Panc1 (cell line): ENCODE measurements around the gene SNAP47.

Source experiments
- POLR2AphosphoS5 ChIP-seq: IDR thresholded peaks from 2 replicates; pipeline ENCODE4 v1.6.1; 2012; ENCODE audit warnings: mild to moderate bottlenecking, low read depth, low read length, moderate library complexity
- SIN3A ChIP-seq: IDR thresholded peaks from 2 replicates; pipeline ENCODE4 v1.6.1; 2012; ENCODE audit warnings: low read depth, mild to moderate bottlenecking, low read length, moderate library complexity, borderline replicate concordance; ENCODE audit not compliant: insufficient read depth
- TF ChIP-seq, protein P1 (sequence below): fragments of 450-650 bp; IDR thresholded peaks from 2 replicates; pipeline ENCODE4 v1.5.1; 2017; ENCODE audit warnings: mild to moderate bottlenecking
- TF ChIP-seq, protein P2 (sequence below), 2 experiments: IDR thresholded peaks; 2 replicates each; pipeline ENCODE4 v1.6.1; 2011 to 2012; ENCODE audit warnings: low read depth in 2 of 2, control low read depth in 1 of 2, low read length in 1 of 2, mild to moderate bottlenecking in 1 of 2, moderate library complexity in 1 of 2; ENCODE audit not compliant: insufficient read depth in 1 of 2

DNA sequence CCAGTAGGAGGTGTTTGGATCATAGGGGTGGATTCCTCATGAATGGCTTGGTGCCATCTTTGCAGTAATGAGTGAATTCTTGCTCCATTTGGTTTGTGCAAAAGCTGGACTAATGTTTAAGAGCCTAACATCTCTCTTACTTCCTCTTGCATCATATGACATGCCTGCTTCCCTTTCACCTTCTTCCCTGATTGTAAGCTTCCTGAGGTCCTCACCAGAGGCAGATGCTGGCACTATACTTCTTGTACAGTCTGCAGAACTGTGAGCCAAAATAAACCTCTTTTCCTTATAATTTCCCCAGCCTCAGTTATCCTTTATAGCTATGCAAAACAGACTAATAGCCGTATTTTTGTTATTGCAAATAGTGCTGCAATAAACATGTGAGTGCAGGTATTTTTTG lies 88.3 kb downstream of the SNAP47 start:
- TF ChIP-seq SIN3A, result no peak
- TF ChIP-seq, protein P1, sequence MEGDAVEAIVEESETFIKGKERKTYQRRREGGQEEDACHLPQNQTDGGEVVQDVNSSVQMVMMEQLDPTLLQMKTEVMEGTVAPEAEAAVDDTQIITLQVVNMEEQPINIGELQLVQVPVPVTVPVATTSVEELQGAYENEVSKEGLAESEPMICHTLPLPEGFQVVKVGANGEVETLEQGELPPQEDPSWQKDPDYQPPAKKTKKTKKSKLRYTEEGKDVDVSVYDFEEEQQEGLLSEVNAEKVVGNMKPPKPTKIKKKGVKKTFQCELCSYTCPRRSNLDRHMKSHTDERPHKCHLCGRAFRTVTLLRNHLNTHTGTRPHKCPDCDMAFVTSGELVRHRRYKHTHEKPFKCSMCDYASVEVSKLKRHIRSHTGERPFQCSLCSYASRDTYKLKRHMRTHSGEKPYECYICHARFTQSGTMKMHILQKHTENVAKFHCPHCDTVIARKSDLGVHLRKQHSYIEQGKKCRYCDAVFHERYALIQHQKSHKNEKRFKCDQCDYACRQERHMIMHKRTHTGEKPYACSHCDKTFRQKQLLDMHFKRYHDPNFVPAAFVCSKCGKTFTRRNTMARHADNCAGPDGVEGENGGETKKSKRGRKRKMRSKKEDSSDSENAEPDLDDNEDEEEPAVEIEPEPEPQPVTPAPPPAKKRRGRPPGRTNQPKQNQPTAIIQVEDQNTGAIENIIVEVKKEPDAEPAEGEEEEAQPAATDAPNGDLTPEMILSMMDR, result no peak
- TF ChIP-seq POLR2AphosphoS5, result no peak
- TF ChIP-seq, protein P2, sequence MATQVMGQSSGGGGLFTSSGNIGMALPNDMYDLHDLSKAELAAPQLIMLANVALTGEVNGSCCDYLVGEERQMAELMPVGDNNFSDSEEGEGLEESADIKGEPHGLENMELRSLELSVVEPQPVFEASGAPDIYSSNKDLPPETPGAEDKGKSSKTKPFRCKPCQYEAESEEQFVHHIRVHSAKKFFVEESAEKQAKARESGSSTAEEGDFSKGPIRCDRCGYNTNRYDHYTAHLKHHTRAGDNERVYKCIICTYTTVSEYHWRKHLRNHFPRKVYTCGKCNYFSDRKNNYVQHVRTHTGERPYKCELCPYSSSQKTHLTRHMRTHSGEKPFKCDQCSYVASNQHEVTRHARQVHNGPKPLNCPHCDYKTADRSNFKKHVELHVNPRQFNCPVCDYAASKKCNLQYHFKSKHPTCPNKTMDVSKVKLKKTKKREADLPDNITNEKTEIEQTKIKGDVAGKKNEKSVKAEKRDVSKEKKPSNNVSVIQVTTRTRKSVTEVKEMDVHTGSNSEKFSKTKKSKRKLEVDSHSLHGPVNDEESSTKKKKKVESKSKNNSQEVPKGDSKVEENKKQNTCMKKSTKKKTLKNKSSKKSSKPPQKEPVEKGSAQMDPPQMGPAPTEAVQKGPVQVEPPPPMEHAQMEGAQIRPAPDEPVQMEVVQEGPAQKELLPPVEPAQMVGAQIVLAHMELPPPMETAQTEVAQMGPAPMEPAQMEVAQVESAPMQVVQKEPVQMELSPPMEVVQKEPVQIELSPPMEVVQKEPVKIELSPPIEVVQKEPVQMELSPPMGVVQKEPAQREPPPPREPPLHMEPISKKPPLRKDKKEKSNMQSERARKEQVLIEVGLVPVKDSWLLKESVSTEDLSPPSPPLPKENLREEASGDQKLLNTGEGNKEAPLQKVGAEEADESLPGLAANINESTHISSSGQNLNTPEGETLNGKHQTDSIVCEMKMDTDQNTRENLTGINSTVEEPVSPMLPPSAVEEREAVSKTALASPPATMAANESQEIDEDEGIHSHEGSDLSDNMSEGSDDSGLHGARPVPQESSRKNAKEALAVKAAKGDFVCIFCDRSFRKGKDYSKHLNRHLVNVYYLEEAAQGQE (IDR thresholded peaks at IDR 0.05; ENCODE audit: insufficient read depth in 1 of 2, low read depth in 2 of 2, low read length in 1 of 2), result no peak
